Kidney (tissue), 14 donors: ENCODE measurements around the gene FEZF2. TPM values are rescaled to one million over a fixed set of nuclear protein-coding genes. Genes with fewer than 3 reads are reported as not detected.

ENCODE experiments used
- DNase-seq, 5 donors: peaks; one replicate each; pipeline ENCODE4 v3.0.0-alpha.2; 2013 to 2020
- FAIRE-seq: peaks from 2 replicates; lab custom pipeline; 2012; peaks lifted over from hg19 to GRCh38; lab: Jason Lieb, UNC
- H3K27ac ChIP-seq, 2 donors: one replicate each; pipeline ENCODE4 v1.7.0; 2013; ENCODE audit warnings: low read depth in 2 of 2, low read length in 2 of 2, inconsistent platforms in 1 of 2
- H3K27me3 ChIP-seq: one replicate; pipeline ENCODE4 v1.7.1; 2013; ENCODE audit warnings: low read length, inconsistent platforms; ENCODE audit not compliant: control insufficient read depth, insufficient read depth
- H3K36me3 ChIP-seq, 3 donors: one replicate each; pipeline versions ENCODE4 v1.7.0 to v1.7.1; 2013; ENCODE audit warnings: low read length in 3 of 3, control low read depth in 1 of 3, inconsistent platforms in 1 of 3; ENCODE audit not compliant: insufficient read depth in 3 of 3, control insufficient read depth in 2 of 3
- H3K4me1 ChIP-seq, 3 donors: one replicate each; pipeline versions ENCODE4 v1.7.0 to v1.7.1; 2013; ENCODE audit warnings: low read length in 3 of 3, inconsistent platforms in 1 of 3, low read depth in 1 of 3; ENCODE audit not compliant: control insufficient read depth in 2 of 3, insufficient read depth in 2 of 3
- H3K4me3 ChIP-seq, 3 donors: one replicate each; pipeline versions ENCODE4 v1.7.0 to v1.8.1; 2013; ENCODE audit warnings: low read length in 3 of 3, control low read depth in 1 of 3, inconsistent platforms in 1 of 3
- H3K9ac ChIP-seq, 3 donors: one replicate each; pipeline versions ENCODE4 v1.7.0 to v1.7.1; 2013; ENCODE audit warnings: low read length in 3 of 3, control low read depth in 1 of 3, inconsistent platforms in 1 of 3
- H3K9me3 ChIP-seq, 3 donors: one replicate each; pipeline versions ENCODE4 v1.7.0 to v1.7.1; 2013; ENCODE audit warnings: low read length in 3 of 3, control low read depth in 1 of 3, inconsistent platforms in 1 of 3; ENCODE audit not compliant: control insufficient read depth in 2 of 3, insufficient read depth in 1 of 3
- CTCF ChIP-seq: IDR thresholded peaks from 3 replicates; pipeline ENCODE4 v1.5.1; 2012; ENCODE audit warnings: mild to moderate bottlenecking, moderate library complexity, borderline replicate concordance; ENCODE audit not compliant: insufficient read depth; ENCODE audit errors: extremely low read depth
- intact Hi-C: fragments of 100-400 bp; cut with DNase I; formaldehyde crosslinking; loops from one replicate; pipeline ENCODE4 v1.11.1; 2022
- polyA plus RNA-seq: library from polyadenylated mRNA; stranded (reverse); fragments of 350-450 nt; fragmentation: Illumina TruSeq; extraction: RNeasy Lipid Tissue Mini Kit (QIAGEN cat#74804); gene quantifications from one replicate; pipeline ENCODE4 v1.2.3, GENCODE V29; 2014; ENCODE audit warnings: low read depth, low replicate concordance; ENCODE audit not compliant: insufficient read depth
- total RNA-seq: library from RNA; stranded (reverse); fragmentation: NEBNext Ultra II Directional; extraction: Animal tissue kit (Norgen Biotek cat#: 25700); gene quantifications from one replicate; pipeline ENCODE4 v1.2.1, GENCODE V29; 2021
- donor health status: control.
- donor health status: control.
- donor health status: control.
- donor health status: control.
- donor health status: control.
- donor health status: DM: yes; HTN: yes; CAD: no.
- donor health status: Normal renal cell carcinoma (clear cell type).

Gene FEZF2
- total and polyA plus RNA-seq, 2 donors from 2014 or later = not detected

GRCh38 chr3:62355703-62356102 is 17.6 kb downstream of the FEZF2 start:
- Histone ChIP-seq H3K36me3 (no peaks in the 10 kb centered on the region), H3K4me1 (no peaks in the 10 kb centered on the region), H3K9ac (no peak overlapping the region), H3K4me3 (no peak overlapping the region), H3K9me3 (no peaks in the 10 kb centered on the region), H3K27me3 (peaks cover 3% of the 10 kb centered on the region), H3K27ac (no peak overlapping the region)
- TF ChIP-seq CTCF = no peak
- FAIRE-seq (no peak), DNase-seq (no peak)
- intact Hi-C loops = no loop called here

GRCh38 chr3:62343755-62344154 is 29.6 kb downstream of the FEZF2 start:
- Histone ChIP-seq H3K36me3 (no peaks in the 10 kb centered on the region), H3K9me3 (no peaks in the 10 kb centered on the region), H3K27ac (no peak overlapping the region), H3K9ac (no peak overlapping the region), H3K4me1 (no peaks in the 10 kb centered on the region), H3K4me3 (no peak overlapping the region), H3K27me3 (no peaks in the 10 kb centered on the region)
- no peak for TF ChIP-seq CTCF
- intact Hi-C loops = no loop called here
- FAIRE-seq = no peak
- no peak for DNase-seq

GRCh38 chr3:62335196-62335595 is 38.2 kb downstream of the FEZF2 start:
- H3K4me1 ChIP-seq = no peaks in the 10 kb centered on the region
- no peak overlapping the region for H3K4me3 ChIP-seq
- H3K9ac ChIP-seq = no peak overlapping the region
- intact Hi-C loops = no loop called here
- no peaks in the 10 kb centered on the region for H3K27me3 ChIP-seq
- H3K9me3 ChIP-seq = no peaks in the 10 kb centered on the region
- no peak overlapping the region for H3K27ac ChIP-seq
- no peak for FAIRE-seq
- H3K36me3 ChIP-seq = no peaks in the 10 kb centered on the region
- no peak for DNase-seq
- TF ChIP-seq CTCF = no peak

GRCh38 chr3:62332835-62333244 is 40.5 kb downstream of the FEZF2 start:
- H3K27me3 ChIP-seq = no peaks in the 10 kb centered on the region
- DNase-seq = peak in 2 of 5 donors; percentile 25 to 27
- FAIRE-seq = peak; percentile 67
- H3K27ac ChIP-seq = no peak overlapping the region
- no peak overlapping the region for H3K4me3 ChIP-seq
- peak; percentile 35 for TF ChIP-seq CTCF
- no peaks in the 10 kb centered on the region for H3K9me3 ChIP-seq
- H3K9ac ChIP-seq = no peak overlapping the region
- H3K36me3 ChIP-seq = no peaks in the 10 kb centered on the region
- intact Hi-C loops = no loop called here
- no peaks in the 10 kb centered on the region for H3K4me1 ChIP-seq
